HepG2 (cell line): ENCODE results near the gene ADSS1.

ENCODE experiments used
- BHLHE40 ChIP-seq: IDR thresholded peaks from 2 replicates; pipeline ENCODE4 v1.6.1; 2011; ENCODE audit warnings: low read length, improper control_type of control experiment
- KDM5B ChIP-seq: sonication (generic); formaldehyde crosslinking; IDR thresholded peaks from 2 replicates; pipeline ENCODE4 v1.4.0; 2020; ENCODE audit warnings: missing genetic modification reagents, mild to moderate bottlenecking, borderline replicate concordance
- MED1 ChIP-seq: sonication (generic); formaldehyde crosslinking; IDR thresholded peaks from 2 replicates; pipeline ENCODE4 v1.4.0; 2020; ENCODE audit warnings: missing genetic modification reagents
- TCF7L2 ChIP-seq: IDR thresholded peaks from 2 replicates; pipeline ENCODE4 v1.6.1; 2011; ENCODE audit warnings: mild to moderate bottlenecking, low read depth, low read length, moderate library complexity
- ZBTB1 ChIP-seq: sonication (generic); formaldehyde crosslinking; IDR thresholded peaks from 2 replicates; pipeline ENCODE4 v1.4.0; 2020; ENCODE audit warnings: missing genetic modification reagents, borderline replicate concordance
- ZNF7 ChIP-seq: IDR thresholded peaks from 2 replicates; pipeline ENCODE4 v1.6.1; 2016; ENCODE audit warnings: missing biosample characterization, missing genetic modification reagents
- TF ChIP-seq, protein P1 (sequence below), 2 experiments: sonication (generic) in 1 of 2; formaldehyde crosslinking in 1 of 2; IDR thresholded peaks; 2 replicates each; pipeline versions ENCODE4 v1.4.0 to v1.6.1; 2018 to 2020; ENCODE audit warnings: missing genetic modification reagents in 2 of 2, borderline replicate concordance in 1 of 2, low read depth in 1 of 2, mild to moderate bottlenecking in 1 of 2, missing biosample characterization in 1 of 2
- TF ChIP-seq, protein P2 (sequence below), 2 experiments: fragments of 450-650 bp in 1 of 2; sonication (generic) in 1 of 2; formaldehyde crosslinking; IDR thresholded peaks; 2 replicates each; pipeline versions ENCODE4 v1.5.0 to v1.8.0; 2020 to 2022; ENCODE audit warnings: mild to moderate bottlenecking in 1 of 2, missing genetic modification reagents in 1 of 2
- TF ChIP-seq, protein P3 (sequence below): sonication (generic); formaldehyde crosslinking; IDR thresholded peaks from 2 replicates; pipeline ENCODE4 v1.5.0; 2020; ENCODE audit warnings: mild to moderate bottlenecking, missing genetic modification reagents, moderate library complexity
- TF ChIP-seq, protein P4 (sequence below): sonication (generic); formaldehyde crosslinking; IDR thresholded peaks from 2 replicates; pipeline ENCODE4 v1.5.1; 2020; ENCODE audit warnings: missing genetic modification reagents, mild to moderate bottlenecking, borderline replicate concordance
- TF ChIP-seq, protein P5 (sequence below): sonication (generic); formaldehyde crosslinking; IDR thresholded peaks from 2 replicates; pipeline ENCODE4 v1.8.1; 2022; ENCODE audit warnings: mild to moderate bottlenecking, missing genetic modification reagents

DNA sequence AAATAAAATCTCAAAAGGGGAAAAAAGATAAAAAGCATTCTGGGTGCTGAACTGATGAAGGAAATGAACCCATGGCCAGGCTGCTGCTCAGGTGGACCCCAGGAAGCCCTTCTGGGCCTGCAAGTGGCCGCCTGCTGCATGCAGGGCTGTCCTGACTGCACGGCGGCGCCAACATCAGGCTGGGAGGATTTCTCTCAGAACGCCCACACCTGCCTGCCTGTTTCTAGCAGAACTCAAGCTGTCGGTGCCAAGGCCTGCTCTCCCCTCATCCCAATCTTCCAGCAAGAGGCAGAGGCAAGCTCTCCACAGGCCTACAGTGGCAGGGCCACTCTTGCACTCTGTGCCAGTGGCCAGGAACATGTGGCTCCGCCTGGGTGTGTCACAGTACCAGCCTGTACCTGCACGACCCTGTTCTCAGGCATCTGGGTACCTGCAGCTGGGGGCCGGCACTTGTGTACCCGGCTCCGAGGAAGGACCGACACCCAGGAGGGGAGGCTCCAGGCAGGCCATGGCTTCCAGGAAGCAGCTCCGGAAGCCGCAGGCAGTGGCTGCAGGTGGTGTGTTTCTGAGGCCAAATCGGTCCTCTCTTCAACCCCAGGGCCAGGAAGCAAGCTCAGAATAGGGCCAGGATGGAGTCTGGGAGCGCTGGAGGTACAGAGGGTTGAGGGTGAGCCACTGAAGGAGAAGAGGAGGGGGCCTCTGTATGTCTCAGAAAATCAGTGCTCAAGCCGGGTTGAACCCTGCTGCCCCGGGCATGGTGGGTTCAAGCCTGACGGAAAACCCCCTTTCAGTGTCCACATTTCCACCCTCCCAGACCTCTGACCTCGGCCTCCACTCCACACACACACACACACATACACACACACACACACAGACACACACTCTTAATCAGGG is 37.2 kb upstream of the ADSS1 start:
- TF ChIP-seq, protein P1, sequence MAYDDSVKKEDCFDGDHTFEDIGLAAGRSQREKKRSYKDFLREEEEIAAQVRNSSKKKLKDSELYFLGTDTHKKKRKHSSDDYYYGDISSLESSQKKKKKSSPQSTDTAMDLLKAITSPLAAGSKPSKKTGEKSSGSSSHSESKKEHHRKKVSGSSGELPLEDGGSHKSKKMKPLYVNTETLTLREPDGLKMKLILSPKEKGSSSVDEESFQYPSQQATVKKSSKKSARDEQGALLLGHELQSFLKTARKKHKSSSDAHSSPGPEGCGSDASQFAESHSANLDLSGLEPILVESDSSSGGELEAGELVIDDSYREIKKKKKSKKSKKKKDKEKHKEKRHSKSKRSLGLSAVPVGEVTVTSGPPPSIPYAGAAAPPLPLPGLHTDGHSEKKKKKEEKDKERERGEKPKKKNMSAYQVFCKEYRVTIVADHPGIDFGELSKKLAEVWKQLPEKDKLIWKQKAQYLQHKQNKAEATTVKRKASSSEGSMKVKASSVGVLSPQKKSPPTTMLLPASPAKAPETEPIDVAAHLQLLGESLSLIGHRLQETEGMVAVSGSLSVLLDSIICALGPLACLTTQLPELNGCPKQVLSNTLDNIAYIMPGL (CRISPR knock-in tag; IDR thresholded peaks at IDR 0.05; ENCODE audit: borderline replicate concordance in 1 of 2, low read depth in 1 of 2): no peak
- TF ChIP-seq, protein P2, sequence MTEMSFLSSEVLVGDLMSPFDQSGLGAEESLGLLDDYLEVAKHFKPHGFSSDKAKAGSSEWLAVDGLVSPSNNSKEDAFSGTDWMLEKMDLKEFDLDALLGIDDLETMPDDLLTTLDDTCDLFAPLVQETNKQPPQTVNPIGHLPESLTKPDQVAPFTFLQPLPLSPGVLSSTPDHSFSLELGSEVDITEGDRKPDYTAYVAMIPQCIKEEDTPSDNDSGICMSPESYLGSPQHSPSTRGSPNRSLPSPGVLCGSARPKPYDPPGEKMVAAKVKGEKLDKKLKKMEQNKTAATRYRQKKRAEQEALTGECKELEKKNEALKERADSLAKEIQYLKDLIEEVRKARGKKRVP (CRISPR knock-in tag; IDR thresholded peaks at IDR 0.05): no peak
- TF ChIP-seq ZBTB1 (CRISPR knock-in tag) (no peak), TCF7L2 (no peak), BHLHE40 (no peak), ZNF7 (no peak), KDM5B (CRISPR knock-in tag) (0 out of 2 replicates have a peak, but pooled peaks have one; percentile 6), MED1 (CRISPR knock-in tag) (no peak; the same call in 1 of the 2 replicates)
- TF ChIP-seq, protein P3, sequence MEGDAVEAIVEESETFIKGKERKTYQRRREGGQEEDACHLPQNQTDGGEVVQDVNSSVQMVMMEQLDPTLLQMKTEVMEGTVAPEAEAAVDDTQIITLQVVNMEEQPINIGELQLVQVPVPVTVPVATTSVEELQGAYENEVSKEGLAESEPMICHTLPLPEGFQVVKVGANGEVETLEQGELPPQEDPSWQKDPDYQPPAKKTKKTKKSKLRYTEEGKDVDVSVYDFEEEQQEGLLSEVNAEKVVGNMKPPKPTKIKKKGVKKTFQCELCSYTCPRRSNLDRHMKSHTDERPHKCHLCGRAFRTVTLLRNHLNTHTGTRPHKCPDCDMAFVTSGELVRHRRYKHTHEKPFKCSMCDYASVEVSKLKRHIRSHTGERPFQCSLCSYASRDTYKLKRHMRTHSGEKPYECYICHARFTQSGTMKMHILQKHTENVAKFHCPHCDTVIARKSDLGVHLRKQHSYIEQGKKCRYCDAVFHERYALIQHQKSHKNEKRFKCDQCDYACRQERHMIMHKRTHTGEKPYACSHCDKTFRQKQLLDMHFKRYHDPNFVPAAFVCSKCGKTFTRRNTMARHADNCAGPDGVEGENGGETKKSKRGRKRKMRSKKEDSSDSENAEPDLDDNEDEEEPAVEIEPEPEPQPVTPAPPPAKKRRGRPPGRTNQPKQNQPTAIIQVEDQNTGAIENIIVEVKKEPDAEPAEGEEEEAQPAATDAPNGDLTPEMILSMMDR (CRISPR knock-in tag): peak; percentile 39
- TF ChIP-seq, protein P4, sequence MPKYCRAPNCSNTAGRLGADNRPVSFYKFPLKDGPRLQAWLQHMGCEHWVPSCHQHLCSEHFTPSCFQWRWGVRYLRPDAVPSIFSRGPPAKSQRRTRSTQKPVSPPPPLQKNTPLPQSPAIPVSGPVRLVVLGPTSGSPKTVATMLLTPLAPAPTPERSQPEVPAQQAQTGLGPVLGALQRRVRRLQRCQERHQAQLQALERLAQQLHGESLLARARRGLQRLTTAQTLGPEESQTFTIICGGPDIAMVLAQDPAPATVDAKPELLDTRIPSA (CRISPR knock-in tag): no peak
- TF ChIP-seq, protein P5, sequence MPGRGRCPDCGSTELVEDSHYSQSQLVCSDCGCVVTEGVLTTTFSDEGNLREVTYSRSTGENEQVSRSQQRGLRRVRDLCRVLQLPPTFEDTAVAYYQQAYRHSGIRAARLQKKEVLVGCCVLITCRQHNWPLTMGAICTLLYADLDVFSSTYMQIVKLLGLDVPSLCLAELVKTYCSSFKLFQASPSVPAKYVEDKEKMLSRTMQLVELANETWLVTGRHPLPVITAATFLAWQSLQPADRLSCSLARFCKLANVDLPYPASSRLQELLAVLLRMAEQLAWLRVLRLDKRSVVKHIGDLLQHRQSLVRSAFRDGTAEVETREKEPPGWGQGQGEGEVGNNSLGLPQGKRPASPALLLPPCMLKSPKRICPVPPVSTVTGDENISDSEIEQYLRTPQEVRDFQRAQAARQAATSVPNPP: no peak
